GM13977 (cell line): Measurements from ENCODE around the gene KIF25.

Source experiments
- DNase-seq: peaks from one replicate; pipeline ENCODE4 v3.0.0; 2012; ENCODE audit warnings: low spot score
- in situ Hi-C: fragments of 300-500 bp; cut with MboI; formaldehyde crosslinking; loops from one replicate; pipeline ENCODE4 v1.12.0; 2022; ENCODE audit warnings: low sequenced_read_pairs, low pct_unique_long_range_greater_than_20kb, mixed read lengths, inconsistent platforms; ENCODE audit not compliant: unreplicated experiment
- TF ChIP-seq, protein P1 (sequence below): IDR thresholded peaks from 2 replicates; pipeline ENCODE4 v1.5.1; 2012; ENCODE audit warnings: mild to moderate bottlenecking, control low read depth; ENCODE audit not compliant: insufficient read depth; ENCODE audit errors: extremely low read depth, missing control alignments

The KIF25 gene

DNA sequence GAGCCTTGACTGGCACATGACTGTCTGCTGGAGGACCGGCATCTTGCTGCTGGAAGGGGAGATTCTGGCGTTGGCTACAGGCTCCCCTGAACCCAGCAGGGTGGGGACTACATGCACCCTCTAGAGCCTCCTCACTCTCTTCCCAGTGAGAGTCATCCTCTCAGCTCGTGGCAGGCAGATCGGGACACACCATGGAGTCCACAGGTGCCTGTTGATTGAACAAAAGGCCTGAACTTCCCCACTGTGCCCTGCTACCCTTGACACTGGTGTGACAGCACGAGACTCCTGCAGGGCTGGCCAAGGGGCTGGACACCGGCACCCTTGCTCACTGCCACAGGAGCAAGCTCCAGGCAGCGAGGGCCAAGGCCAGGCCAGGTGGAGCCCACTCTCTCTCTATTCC is 73.3 kb downstream of the KIF25 start:
- TF ChIP-seq, protein P1, sequence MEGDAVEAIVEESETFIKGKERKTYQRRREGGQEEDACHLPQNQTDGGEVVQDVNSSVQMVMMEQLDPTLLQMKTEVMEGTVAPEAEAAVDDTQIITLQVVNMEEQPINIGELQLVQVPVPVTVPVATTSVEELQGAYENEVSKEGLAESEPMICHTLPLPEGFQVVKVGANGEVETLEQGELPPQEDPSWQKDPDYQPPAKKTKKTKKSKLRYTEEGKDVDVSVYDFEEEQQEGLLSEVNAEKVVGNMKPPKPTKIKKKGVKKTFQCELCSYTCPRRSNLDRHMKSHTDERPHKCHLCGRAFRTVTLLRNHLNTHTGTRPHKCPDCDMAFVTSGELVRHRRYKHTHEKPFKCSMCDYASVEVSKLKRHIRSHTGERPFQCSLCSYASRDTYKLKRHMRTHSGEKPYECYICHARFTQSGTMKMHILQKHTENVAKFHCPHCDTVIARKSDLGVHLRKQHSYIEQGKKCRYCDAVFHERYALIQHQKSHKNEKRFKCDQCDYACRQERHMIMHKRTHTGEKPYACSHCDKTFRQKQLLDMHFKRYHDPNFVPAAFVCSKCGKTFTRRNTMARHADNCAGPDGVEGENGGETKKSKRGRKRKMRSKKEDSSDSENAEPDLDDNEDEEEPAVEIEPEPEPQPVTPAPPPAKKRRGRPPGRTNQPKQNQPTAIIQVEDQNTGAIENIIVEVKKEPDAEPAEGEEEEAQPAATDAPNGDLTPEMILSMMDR: no peak
- no peak for DNase-seq
- in situ Hi-C loops: no loop called here

DNA sequence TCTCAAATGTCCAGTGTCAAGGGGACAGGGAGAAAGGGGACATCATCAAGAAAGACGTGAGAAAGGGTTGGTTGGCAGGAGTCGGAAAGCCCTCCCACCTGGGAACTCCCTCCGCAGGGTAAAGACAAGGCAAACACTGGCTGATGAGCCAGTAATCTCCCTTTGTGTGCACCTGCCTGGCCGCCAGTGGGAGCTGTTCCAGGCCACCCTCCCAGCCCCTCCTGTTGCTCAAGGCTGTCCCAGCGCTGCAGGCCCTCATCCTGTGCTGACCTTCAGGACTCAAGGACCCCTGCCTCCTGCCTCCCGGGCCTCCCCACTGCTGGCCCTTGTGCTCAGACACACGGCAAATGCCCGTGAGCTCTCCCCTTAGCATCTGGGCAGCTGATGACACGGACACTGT is 74.1 kb downstream of the KIF25 start:
- DNase-seq: no peak
- in situ Hi-C loops: no loop called here
- TF ChIP-seq, protein P1: no peak

DNA sequence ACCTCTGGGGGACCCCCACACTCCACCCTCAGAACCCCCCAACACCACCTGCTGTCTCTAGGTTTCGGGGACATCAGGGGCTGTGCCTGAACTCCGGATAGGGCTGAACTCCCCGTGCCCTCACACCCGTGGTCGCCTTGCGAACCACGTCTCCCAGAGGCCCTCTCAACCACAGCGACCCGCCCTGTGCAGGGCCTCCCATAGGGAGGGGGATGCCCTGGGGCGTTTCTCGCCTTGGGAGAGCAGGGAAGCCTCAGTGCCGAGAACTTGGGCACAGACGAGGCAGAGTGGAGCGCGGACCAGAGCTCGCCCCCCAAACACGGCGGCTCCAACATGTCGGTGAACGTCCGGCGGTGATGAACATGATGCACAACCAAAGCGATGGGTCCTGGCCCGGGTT is 74.8 kb downstream of the KIF25 start:
- TF ChIP-seq, protein P1: no peak
- in situ Hi-C loops: no loop called here
- DNase-seq: no peak

- TF ChIP-seq, protein P1: no peak
- DNase-seq: no peak
- in situ Hi-C loops: no loop called here
Observed at GRCh38 chr6:168072730-168073129, 75.3 kb downstream of the KIF25 start.

GRCh38 chr6:168073937-168074730 is 76.7 kb downstream of the KIF25 start:
- DNase-seq: no peak
- in situ Hi-C loops: no loop called here
- TF ChIP-seq, protein P1: no peak

DNA sequence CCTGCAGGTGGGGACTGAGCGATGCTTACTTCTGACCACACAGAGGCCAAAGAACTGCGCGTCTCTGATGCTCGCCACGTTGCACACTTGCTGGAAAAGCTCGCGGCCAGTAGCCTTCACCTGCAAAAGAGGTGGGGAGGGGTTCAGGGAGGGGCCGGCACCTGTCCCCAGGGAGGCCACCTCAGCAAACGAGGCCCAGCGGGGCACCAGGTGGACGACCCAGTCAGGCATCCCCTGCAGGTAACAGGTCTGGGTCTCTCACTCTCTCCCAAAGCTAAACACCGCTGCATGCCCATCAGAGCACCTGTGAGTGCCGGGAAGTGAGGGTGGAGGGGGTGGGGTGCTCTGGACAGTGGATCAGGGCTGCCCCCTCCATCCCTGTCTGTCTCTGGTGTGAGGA is 77.7 kb downstream of the KIF25 start:
- TF ChIP-seq, protein P1: no peak
- in situ Hi-C loops: no loop called here
- no peak for DNase-seq
